NCI-H2107 treated with DMSO at 0.1 percent for 48 hours (cell line): ENCODE results near the gene SEC16B.

Source experiments
- DNase-seq: peaks from one replicate; lab custom pipeline; 2025; ENCODE audit not compliant: unreplicated experiment; lab: John Stamatoyannopoulos, UW

SEC16B gene

GRCh38 chr1:177944016-177944949 is 25.6 kb downstream of the SEC16B start:
- DNase-seq, result no peak

GRCh38 chr1:177941976-177942375 is 27.9 kb downstream of the SEC16B start:
- DNase-seq, result no peak

GRCh38 chr1:177940682-177941081 is 29.2 kb downstream of the SEC16B start:
- no peak for DNase-seq

GRCh38 chr1:177937931-177938330 is 31.9 kb downstream of the SEC16B start:
- DNase-seq, result no peak

GRCh38 chr1:177937174-177937770 is 32.6 kb downstream of the SEC16B start:
- no peak for DNase-seq

GRCh38 chr1:177935638-177936415 is 34.0 kb downstream of the SEC16B start:
- DNase-seq, result no peak

GRCh38 chr1:177934927-177935326 is 34.9 kb downstream of the SEC16B start:
- DNase-seq, result no peak

GRCh38 chr1:177934461-177934860 is 35.4 kb downstream of the SEC16B start:
- no peak for DNase-seq

GRCh38 chr1:177933881-177934280 is 36.0 kb downstream of the SEC16B start:
- DNase-seq, result no peak

- no peak for DNase-seq
Observed at GRCh38 chr1:177932123-177932522, 37.7 kb downstream of the SEC16B start.

GRCh38 chr1:177928952-177929351 is 40.9 kb downstream of the SEC16B start:
- no peak for DNase-seq

- DNase-seq, result no peak
Observed at GRCh38 chr1:177928194-177928593, 41.7 kb downstream of the SEC16B start.

GRCh38 chr1:177927021-177927596 is 42.7 kb downstream of the SEC16B start:
- DNase-seq, result no peak

- no peak for DNase-seq
Observed at GRCh38 chr1:177926201-177926600, 43.7 kb downstream of the SEC16B start.

GRCh38 chr1:177925006-177925405 is 44.9 kb downstream of the SEC16B start:
- DNase-seq, result no peak

GRCh38 chr1:177923441-177923840 is 46.4 kb downstream of the SEC16B start:
- no peak for DNase-seq

GRCh38 chr1:177922209-177922608 is 47.6 kb downstream of the SEC16B start:
- no peak for DNase-seq

- DNase-seq, result no peak
Observed at GRCh38 chr1:177921590-177921989, 48.3 kb downstream of the SEC16B start.

GRCh38 chr1:177920091-177920490 is 49.8 kb downstream of the SEC16B start:
- DNase-seq, result no peak

- DNase-seq, result no peak
Observed at GRCh38 chr1:177915641-177916040, 54.2 kb downstream of the SEC16B start.

- DNase-seq, result no peak
Observed at GRCh38 chr1:177914603-177915002, 55.3 kb downstream of the SEC16B start.
